Stimulated activated memory B cell treated with anti-CD40 and anti-IgM and Interleukin-4, amounts not matched to agents 10 μg/mL and 1 μg/mL and 100 μg/mL, for 72 hours (primary cell): Measurements from ENCODE around the gene B4GALT7.

Experiments used
- ATAC-seq: fragments of 150-1000 bp; cut with Tn5 transposase; 2 replicates; pipeline ENCODE4 v1.10.0; 2021
- H3K27ac Mint-ChIP-seq: one replicate; pipeline ENCODE4 v1.8.0; 2022; ENCODE audit warnings: mild to moderate bottlenecking, mixed read lengths
- H3K27me3 Mint-ChIP-seq: one replicate; pipeline ENCODE4 v1.8.0; 2022; ENCODE audit warnings: mixed read lengths
- H3K36me3 Mint-ChIP-seq: one replicate; pipeline ENCODE4 v1.8.0; 2022; ENCODE audit warnings: mixed read lengths
- H3K4me1 Mint-ChIP-seq: one replicate; pipeline ENCODE4 v1.8.0; 2022; ENCODE audit warnings: mixed read lengths
- H3K4me3 Mint-ChIP-seq: one replicate; pipeline ENCODE4 v1.8.0; 2022; ENCODE audit warnings: mild to moderate bottlenecking, moderate library complexity, mixed read lengths
- H3K9me3 Mint-ChIP-seq: one replicate; pipeline ENCODE4 v1.8.0; 2022; ENCODE audit warnings: mixed read lengths

The B4GALT7 gene

DNA sequence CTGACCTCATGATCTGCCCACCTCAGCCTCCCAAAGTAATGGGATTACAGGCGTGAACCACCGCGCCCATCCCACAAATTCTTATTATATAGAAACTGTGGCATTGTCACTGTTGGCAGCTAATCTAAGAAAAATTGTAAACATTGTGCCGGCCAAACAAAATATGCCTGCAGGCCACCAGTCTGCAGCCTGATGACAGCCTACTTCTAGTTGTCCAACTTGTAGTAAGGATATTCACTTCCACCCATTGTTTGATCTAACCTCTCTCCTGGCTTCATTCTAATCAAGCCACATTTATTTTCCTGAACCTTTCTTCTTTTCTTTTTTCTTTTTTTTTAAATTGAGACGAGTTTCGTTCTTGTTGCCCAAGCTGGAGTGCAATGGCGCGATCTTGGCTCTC lies 21.6 kb upstream of the B4GALT7 start:
- Mint-ChIP-seq H3K27ac (no peak overlapping the region), H3K27me3 (no peaks in the 10 kb centered on the region), H3K9me3 (no peaks in the 10 kb centered on the region), H3K4me1 (no peaks in the 10 kb centered on the region), H3K36me3 (no peaks in the 10 kb centered on the region), H3K4me3 (no peak overlapping the region)
- no peak for ATAC-seq

DNA sequence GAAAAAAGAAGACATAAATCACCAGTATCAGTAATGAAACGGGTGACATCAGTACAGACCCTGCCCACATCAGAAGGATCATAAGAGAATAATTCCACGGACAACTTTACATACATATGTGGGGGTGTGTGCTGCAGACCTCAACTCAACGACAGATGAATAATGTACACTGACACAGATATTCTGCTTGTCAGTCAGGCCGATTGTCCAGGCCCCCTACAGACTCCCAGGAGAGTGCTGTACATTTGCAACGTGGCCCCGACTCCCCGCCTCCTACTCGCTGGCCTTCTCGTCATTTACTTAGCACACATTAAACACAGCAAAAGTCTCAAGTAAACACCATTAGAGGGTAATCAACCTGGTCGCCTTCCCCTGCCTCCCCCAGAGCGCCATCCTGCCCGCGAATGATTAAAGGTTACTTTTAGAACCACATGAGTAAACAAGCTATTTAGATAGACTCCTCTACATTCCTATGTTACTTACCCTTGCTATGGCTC lies 11.5 kb upstream of the B4GALT7 start:
- Mint-ChIP-seq H3K4me1 (peaks cover 14% of the 10 kb centered on the region), H3K36me3 (peaks cover 10% of the 10 kb centered on the region), H3K4me3 (no peak overlapping the region), H3K27me3 (no peaks in the 10 kb centered on the region), H3K9me3 (no peaks in the 10 kb centered on the region), H3K27ac (no peak overlapping the region)
- ATAC-seq: no peak

DNA sequence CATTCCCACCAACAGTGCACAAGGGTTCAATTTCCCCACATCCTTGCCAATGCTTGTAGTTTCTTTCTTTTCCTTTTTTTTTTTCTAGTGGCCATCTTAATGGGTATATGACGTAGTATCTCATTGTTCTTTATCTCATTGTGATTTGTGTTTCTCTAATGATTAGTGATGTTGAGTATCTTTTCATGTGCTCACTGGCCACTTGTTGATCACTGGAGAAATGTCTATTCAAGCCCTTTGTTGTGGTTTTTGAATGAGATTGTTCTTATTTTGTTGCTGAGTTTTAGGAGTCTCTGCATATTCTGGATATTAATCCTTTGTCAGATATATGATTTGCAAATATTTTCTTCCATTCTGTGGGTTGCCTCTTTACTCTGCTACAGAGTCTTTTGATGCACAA lies 9.5 kb upstream of the B4GALT7 start:
- no peaks in the 10 kb centered on the region for H3K27me3 Mint-ChIP-seq
- no peak overlapping the region for H3K4me3 Mint-ChIP-seq
- peaks cover 20% of the 10 kb centered on the region for H3K4me1 Mint-ChIP-seq
- peaks cover 24% of the 10 kb centered on the region for H3K36me3 Mint-ChIP-seq
- no peak for ATAC-seq
- H3K27ac Mint-ChIP-seq: no peak overlapping the region
- no peaks in the 10 kb centered on the region for H3K9me3 Mint-ChIP-seq

DNA sequence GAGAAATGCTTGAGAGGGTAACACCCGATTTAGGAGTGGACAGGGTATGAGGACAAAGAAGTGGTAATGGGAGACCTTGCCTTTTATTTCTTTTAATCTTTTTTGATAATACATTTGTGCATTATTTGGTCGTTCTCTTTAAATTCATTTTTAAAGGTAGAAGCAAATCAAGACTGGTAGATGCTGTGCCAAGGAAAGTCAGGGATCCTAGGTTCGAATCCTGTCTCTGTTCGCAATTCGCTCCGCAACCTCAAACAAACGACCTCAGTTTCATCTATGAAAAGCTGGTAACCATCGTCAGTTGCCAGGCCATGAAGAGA lies 8.3 kb upstream of the B4GALT7 start:
- Mint-ChIP-seq H3K4me3 (peak overlapping the region; percentile 96), H3K9me3 (no peaks in the 10 kb centered on the region), H3K36me3 (peaks cover 36% of the 10 kb centered on the region), H3K27me3 (no peaks in the 10 kb centered on the region), H3K4me1 (peaks cover 21% of the 10 kb centered on the region), H3K27ac (peak overlapping the region; percentile 90)
- ATAC-seq: no peak

DNA sequence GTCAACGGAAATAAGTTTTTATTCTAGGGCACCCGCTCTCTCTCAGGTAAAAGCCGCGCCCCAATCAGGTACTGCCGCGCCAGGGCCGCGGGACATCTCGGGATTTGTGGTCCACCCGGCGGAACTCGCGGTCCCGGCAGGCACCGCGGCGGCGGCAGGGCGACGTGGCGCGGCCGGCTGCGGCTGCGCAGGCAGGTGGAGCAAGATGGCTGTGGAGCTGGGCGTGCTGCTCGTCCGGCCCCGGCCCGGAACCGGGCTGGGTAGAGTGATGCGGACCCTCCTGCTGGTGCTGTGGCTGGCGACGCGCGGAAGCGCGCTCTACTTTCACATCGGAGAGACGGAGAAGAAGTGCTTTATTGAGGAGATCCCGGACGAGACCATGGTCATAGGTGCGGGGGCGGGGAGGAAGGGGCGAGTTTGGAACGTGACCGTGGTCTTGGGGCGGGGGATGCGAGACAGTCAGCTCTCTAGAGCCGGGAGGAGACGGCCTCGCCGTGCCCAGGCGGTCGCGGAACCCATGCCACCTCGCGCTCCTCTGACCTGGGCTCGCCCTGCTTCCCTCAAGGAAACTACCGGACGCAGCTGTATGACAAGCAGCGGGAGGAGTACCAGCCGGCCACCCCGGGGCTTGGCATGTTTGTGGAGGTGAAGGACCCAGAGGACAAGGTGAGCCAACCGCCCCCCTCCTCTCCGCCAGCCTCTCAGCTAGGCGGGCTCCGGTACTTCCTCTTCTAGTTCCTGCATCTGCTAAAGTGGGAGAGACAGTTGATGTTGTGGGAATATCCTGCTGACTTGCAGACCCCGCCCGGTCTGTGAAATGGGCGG lies 7.7 kb upstream of the B4GALT7 start, which contains the start of gene TMED9:
Gene TMED9 (plus strand): TSS at position 194 of the 825 bp plus-strand sequence. CDS start 12 bp downstream, at position 206.
- H3K4me3 Mint-ChIP-seq: peak within 1 kb of the TSS; percentile 96
- peak; percentile 98 for ATAC-seq
- H3K4me1 Mint-ChIP-seq: peaks cover 18% of the 10 kb centered on the region
- peak within 1 kb of the TSS; percentile 90 for H3K27ac Mint-ChIP-seq
- H3K36me3 Mint-ChIP-seq: peaks cover 40% of the 10 kb centered on the region
- H3K27me3 Mint-ChIP-seq: no peaks in the 10 kb centered on the region
- H3K9me3 Mint-ChIP-seq: no peaks in the 10 kb centered on the region

DNA sequence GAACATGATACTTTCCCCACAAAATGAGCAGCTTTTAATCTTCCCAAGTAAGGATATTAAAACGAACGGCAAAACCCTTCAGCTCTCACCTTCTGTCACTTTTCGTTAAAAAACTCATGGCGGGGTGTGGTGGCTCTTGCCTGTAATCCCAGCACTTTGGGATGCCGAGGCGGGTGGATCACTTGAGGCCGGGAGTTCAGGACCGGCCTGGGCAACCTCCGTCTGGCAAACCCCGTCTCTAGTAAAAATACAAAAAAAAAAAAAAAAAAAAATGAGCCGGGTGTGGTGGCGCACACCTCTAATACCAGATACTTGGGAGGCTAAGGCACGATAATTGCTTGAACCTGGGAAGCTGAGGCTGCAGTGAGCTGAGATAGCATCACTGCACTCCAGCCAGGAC lies 7.0 kb upstream of the B4GALT7 start:
- peaks cover 40% of the 10 kb centered on the region for H3K36me3 Mint-ChIP-seq
- H3K4me3 Mint-ChIP-seq: peak overlapping the region; percentile 96
- no peaks in the 10 kb centered on the region for H3K27me3 Mint-ChIP-seq
- peaks cover 18% of the 10 kb centered on the region for H3K4me1 Mint-ChIP-seq
- no peaks in the 10 kb centered on the region for H3K9me3 Mint-ChIP-seq
- no peak for ATAC-seq
- peak overlapping the region; percentile 90 for H3K27ac Mint-ChIP-seq

DNA sequence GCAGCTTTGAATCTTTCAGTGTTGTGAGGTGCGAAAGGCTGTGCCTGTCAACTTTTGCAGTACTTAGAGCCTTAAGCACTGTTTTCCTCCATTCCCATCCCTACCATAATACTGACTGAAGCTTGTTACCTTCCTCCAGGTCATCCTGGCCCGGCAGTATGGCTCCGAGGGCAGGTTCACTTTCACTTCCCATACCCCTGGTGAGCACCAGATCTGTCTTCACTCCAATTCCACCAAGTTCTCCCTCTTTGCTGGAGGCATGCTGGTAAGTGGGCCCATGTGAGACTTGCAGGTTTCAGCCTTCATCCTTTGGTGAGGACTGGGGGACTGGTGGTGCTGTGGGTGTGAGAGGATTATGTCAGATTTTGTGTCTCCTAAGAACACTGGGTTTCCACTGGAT lies 6.4 kb upstream of the B4GALT7 start:
- no peak overlapping the region for H3K27ac Mint-ChIP-seq
- H3K36me3 Mint-ChIP-seq: peaks cover 40% of the 10 kb centered on the region
- H3K4me1 Mint-ChIP-seq: peaks cover 23% of the 10 kb centered on the region
- no peaks in the 10 kb centered on the region for H3K27me3 Mint-ChIP-seq
- peak overlapping the region; percentile 67 for H3K4me3 Mint-ChIP-seq
- ATAC-seq: no peak
- no peaks in the 10 kb centered on the region for H3K9me3 Mint-ChIP-seq

DNA sequence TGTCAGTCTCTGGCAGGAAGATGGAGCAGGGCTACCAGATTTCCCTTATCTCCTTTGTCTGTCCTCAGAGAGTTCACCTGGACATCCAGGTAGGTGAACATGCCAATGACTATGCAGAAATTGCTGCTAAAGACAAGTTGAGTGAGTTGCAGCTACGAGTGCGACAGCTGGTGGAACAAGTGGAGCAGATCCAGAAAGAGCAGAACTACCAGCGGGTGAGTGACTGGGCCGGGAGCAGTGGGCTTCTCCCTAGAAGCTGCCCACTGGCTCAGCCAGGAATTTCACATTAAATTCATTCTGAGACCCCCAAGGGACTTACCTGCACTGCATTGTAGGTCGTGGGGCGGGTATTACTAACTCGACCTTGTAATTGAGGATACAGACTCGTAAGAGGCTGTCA lies 5.9 kb upstream of the B4GALT7 start:
- H3K27me3 Mint-ChIP-seq: no peaks in the 10 kb centered on the region
- no peaks in the 10 kb centered on the region for H3K9me3 Mint-ChIP-seq
- no peak overlapping the region for H3K27ac Mint-ChIP-seq
- no peak for ATAC-seq
- H3K4me3 Mint-ChIP-seq: no peak overlapping the region
- H3K4me1 Mint-ChIP-seq: peaks cover 25% of the 10 kb centered on the region
- H3K36me3 Mint-ChIP-seq: peaks cover 40% of the 10 kb centered on the region

DNA sequence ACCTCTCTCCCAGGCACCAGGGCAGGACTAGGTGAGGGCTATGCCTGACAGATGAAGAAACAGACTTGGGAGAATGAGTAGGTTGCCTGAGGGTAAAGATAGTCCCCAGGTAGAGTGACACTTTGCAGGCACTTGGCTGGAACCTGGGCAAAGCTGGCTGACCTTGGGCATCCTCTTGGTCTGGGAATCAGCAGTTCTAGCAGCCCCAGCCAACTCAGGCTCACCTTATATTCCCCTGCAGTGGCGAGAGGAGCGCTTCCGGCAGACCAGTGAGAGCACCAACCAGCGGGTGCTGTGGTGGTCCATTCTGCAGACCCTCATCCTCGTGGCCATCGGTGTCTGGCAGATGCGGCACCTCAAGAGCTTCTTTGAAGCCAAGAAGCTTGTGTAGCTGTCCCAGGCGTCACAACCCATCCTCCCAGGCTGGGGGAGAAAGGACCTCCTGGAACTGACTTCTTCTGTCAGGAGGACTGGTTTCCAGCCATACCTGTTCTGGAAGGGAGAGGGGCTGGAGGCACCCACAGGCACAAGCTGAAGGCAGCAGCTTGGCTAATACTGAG lies 4.8 kb upstream of the B4GALT7 start:
- Mint-ChIP-seq H3K27me3 (no peaks in the 10 kb centered on the region), H3K9me3 (no peaks in the 10 kb centered on the region), H3K27ac (no peak overlapping the region), H3K4me3 (no peak overlapping the region), H3K4me1 (peaks cover 25% of the 10 kb centered on the region), H3K36me3 (peaks cover 40% of the 10 kb centered on the region)
- ATAC-seq: no peak

DNA sequence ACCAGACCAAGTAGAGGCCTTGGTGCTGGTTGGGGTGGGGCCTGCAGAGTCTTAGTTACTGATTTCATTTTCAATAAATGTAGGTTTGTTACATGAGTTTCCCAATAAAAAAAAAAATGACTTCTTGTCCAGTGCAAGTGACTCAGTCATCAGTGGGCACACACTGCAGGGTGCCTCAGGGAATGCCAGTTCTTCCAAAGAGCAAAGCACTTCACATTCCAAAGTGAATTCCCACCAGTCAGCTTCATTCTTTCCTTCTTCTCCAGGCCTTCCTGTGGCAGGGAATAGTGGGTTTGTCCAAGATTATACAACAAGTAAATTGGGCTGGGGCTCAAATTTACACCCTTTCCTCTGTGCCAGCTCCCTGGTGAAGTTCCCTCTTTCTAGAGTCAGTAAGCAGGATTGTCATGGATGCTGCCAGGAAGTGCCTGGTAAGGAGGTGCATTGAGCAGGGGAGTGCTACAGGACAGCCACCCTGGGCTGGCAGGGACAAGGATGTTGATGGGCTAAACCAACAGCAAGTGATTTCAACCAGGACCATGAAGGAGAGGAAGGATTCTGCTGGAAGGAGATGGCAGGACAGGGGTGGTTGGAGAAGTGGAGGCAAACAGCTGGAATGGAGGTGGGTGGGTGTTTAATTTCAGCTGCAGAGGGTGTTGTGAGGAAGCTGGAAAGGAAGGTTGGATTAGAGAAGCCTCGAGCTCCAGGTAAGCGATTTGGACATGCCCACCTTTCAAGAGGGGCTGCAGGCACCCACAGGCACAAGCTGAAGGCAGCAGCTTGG lies 3.7 kb upstream of the B4GALT7 start:
- Mint-ChIP-seq H3K27ac (no peak overlapping the region), H3K4me1 (peaks cover 36% of the 10 kb centered on the region), H3K27me3 (no peaks in the 10 kb centered on the region), H3K36me3 (peaks cover 40% of the 10 kb centered on the region), H3K4me3 (no peak overlapping the region), H3K9me3 (no peaks in the 10 kb centered on the region)
- ATAC-seq: no peak

DNA sequence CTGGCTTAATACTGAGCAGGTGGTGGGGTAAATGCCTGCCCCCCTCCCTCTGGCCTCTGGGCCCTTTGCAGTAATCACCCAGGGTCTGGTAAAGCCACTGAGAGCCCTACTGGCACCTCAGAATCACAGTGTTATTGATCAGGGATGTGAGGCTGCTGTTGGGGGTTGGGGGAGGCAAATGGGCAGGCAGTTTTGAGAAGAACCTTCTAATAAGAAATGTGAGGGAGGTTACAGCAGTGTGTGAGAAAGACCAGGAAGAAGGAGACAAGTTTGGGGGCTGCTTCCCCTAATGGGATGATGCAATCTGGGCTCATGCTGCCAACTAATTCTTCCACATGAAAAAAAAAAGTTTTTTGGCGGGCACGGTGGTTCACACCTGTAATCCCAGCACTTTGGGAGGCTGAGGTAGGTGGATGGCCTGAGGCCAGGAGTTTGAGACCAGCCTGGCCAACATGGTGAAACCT lies 3.1 kb upstream of the B4GALT7 start:
- Mint-ChIP-seq H3K36me3 (peaks cover 40% of the 10 kb centered on the region), H3K4me3 (no peak overlapping the region), H3K27ac (no peak overlapping the region), H3K9me3 (no peaks in the 10 kb centered on the region), H3K27me3 (no peaks in the 10 kb centered on the region), H3K4me1 (peaks cover 36% of the 10 kb centered on the region)
- no peak for ATAC-seq

DNA sequence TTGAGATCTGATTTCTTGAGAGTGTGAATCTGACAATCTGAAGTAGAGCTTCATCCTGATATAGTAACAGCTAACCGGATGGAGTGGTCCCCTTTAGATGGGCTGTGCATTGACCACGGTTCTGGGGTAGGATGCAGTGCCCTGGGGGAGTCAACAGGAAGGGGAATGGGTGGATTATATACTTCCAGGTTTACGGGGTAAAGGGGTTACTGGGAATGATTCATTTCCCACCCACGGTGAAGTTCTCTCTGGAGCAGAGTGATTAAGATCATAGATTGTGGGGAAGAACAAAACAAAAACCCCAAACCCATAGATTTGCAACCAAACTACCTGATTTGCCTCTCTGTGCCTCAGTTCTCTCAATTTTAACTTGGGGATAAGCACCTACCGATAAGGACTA lies 1.5 kb upstream of the B4GALT7 start:
- Mint-ChIP-seq H3K36me3 (peaks cover 31% of the 10 kb centered on the region), H3K4me1 (peaks cover 40% of the 10 kb centered on the region), H3K4me3 (peak overlapping the region; percentile 55), H3K27me3 (no peaks in the 10 kb centered on the region), H3K9me3 (no peaks in the 10 kb centered on the region), H3K27ac (peak overlapping the region; percentile 83)
- ATAC-seq: no peak

DNA sequence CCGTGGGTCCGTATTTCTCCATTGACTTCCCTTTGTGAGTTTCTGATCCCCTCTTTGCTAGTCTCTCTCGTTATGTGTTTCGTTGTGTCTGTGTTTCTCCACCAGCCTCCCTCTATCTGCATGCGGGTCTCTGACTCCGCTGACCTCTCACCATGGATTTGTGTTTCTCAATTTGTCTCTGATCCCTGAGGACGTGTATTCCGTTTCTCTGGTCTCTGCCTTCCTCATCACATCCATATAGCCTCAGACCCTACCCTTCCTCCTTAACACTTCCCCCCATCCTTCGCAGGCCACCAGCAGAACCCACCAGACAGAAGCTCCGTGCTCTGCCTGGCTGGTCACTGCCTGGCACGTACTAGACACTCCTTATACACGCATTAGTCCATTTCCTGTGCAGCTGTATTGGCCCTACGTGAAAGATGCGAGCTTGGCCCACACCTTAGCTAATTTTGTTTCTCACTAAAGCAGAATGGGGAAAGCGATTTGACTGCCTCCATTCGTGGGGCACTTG lies 631 bp downstream of the B4GALT7 start:
- peak; percentile 17 for ATAC-seq
- H3K4me1 Mint-ChIP-seq: peaks cover 45% of the 10 kb centered on the region

DNA sequence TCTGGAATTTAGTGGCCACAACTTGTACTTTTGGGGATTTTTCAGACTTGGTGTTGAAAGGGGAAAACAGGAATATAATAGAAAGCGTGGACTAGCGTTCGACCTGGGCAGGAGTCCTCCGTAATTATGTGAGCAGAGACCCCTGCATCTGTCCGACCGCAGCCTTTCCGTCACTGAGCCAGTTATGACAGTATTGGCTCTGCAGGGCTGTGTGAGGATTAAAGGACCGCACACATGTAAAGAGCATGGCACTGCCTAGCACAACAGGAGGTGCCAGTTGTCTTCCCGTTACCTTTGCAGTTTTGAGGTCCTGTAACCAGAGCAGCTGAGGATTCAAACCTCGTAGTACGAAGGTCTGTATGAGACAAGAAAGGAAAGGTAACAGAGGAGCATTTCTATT lies 1.2 kb downstream of the B4GALT7 start:
- H3K36me3 Mint-ChIP-seq: peaks cover 27% of the 10 kb centered on the region

More for the DNA sequence above, 631 bp downstream of the B4GALT7 start:
- peaks cover 27% of the 10 kb centered on the region for H3K36me3 Mint-ChIP-seq
- no peaks in the 10 kb centered on the region for H3K27me3 Mint-ChIP-seq
- H3K27ac Mint-ChIP-seq: peak overlapping the region; percentile 83
- peak overlapping the region; percentile 88 for H3K4me3 Mint-ChIP-seq
- H3K9me3 Mint-ChIP-seq: no peaks in the 10 kb centered on the region

More for the DNA sequence above, 1.2 kb downstream of the B4GALT7 start:
- peaks cover 49% of the 10 kb centered on the region for H3K4me1 Mint-ChIP-seq
- ATAC-seq: no peak
- H3K9me3 Mint-ChIP-seq: no peaks in the 10 kb centered on the region
- H3K4me3 Mint-ChIP-seq: peak overlapping the region; percentile 88
- peak overlapping the region; percentile 83 for H3K27ac Mint-ChIP-seq
- no peaks in the 10 kb centered on the region for H3K27me3 Mint-ChIP-seq
